ENCODE data around the gene ZBTB9. TPM values are rescaled to one million over a fixed set of nuclear protein-coding genes. Genes with fewer than 3 reads are reported as not detected.

Gene ZBTB9
- total RNA-seq, 1 experiment from 2014 or later: 16.9 TPM

- peaks cover 23% of the 10 kb centered on the region for H3K36me3 ChIP-seq (ENCODE audit: insufficient read depth, low read length, poor library complexity, severe bottlenecking)
- H3K4me3 ChIP-seq (ENCODE audit: low read depth, low read length, poor library complexity, severe bottlenecking): no peak overlapping the region
- H3K27ac ChIP-seq (ENCODE audit: low read depth, low read length, poor library complexity, severe bottlenecking): peak overlapping the region; percentile 13
- H3K9me3 ChIP-seq (ENCODE audit: low read depth, low read length, poor library complexity, severe bottlenecking): no peaks in the 10 kb centered on the region
- no peaks in the 10 kb centered on the region for H3K27me3 ChIP-seq (replicated peaks; ENCODE audit: insufficient read depth, low read depth, low read length, poor library complexity)
- POLR2A ChIA-PET (ENCODE audit: low non-redundant PET): interaction anchor here (0.6 kb wide), 1 partner anchor 11 kb away, joined by 3 read pairs; no protein-coding TSS in a partner anchor
- no peak for TF ChIP-seq EZH2 (IDR thresholded peaks at IDR 0.05; ENCODE audit: borderline replicate concordance, low read depth, low read length, poor library complexity, severe bottlenecking)
- no peak for TF ChIP-seq CTCF (conservative IDR thresholded peaks at IDR 0.05; ENCODE audit: low read depth, low read length)
- H3K4me1 ChIP-seq (ENCODE audit: insufficient read depth, low read length, poor library complexity, severe bottlenecking): peaks cover 15% of the 10 kb centered on the region
- CTCF ChIA-PET: no interaction called here
- no peak for DNase-seq (ENCODE audit: low spot score)
- intact Hi-C loops (cut with micrococcal nuclease; ENCODE audit: unreplicated experiment): no loop called here
- no TSS peak for BruUV-seq (replicated peaks)
These were observed 3.9 kb upstream of the ZBTB9 start for GRCh38 chr6:33450434-33450833.

GRCh38 chr6:33451606-33452005 lies 2.8 kb upstream of the ZBTB9 start:
- H3K27ac ChIP-seq (ENCODE audit: low read depth, low read length, poor library complexity, severe bottlenecking): no peak overlapping the region
- intact Hi-C loops (cut with micrococcal nuclease; ENCODE audit: unreplicated experiment): no loop called here
- POLR2A ChIA-PET (ENCODE audit: low non-redundant PET): no interaction called here
- H3K4me1 ChIP-seq (ENCODE audit: insufficient read depth, low read length, poor library complexity, severe bottlenecking): peaks cover 17% of the 10 kb centered on the region
- H3K4me3 ChIP-seq (ENCODE audit: low read depth, low read length, poor library complexity, severe bottlenecking): no peak overlapping the region
- no peak for DNase-seq (ENCODE audit: low spot score)
- no peaks in the 10 kb centered on the region for H3K27me3 ChIP-seq (replicated peaks; ENCODE audit: insufficient read depth, low read depth, low read length, poor library complexity)
- no TSS peak for BruUV-seq (replicated peaks)
- H3K36me3 ChIP-seq (ENCODE audit: insufficient read depth, low read length, poor library complexity, severe bottlenecking): peaks cover 29% of the 10 kb centered on the region
- TF ChIP-seq CTCF (conservative IDR thresholded peaks at IDR 0.05; ENCODE audit: low read depth, low read length): no peak
- no peak for TF ChIP-seq EZH2 (IDR thresholded peaks at IDR 0.05; ENCODE audit: borderline replicate concordance, low read depth, low read length, poor library complexity, severe bottlenecking)
- no peaks in the 10 kb centered on the region for H3K9me3 ChIP-seq (ENCODE audit: low read depth, low read length, poor library complexity, severe bottlenecking)
- CTCF ChIA-PET: no interaction called here

- Histone ChIP-seq H3K9me3 (ENCODE audit: low read depth, low read length, poor library complexity, severe bottlenecking) (no peaks in the 10 kb centered on the region), H3K27ac (ENCODE audit: low read depth, low read length, poor library complexity, severe bottlenecking) (no peak overlapping the region), H3K36me3 (ENCODE audit: insufficient read depth, low read length, poor library complexity, severe bottlenecking) (peaks cover 29% of the 10 kb centered on the region), H3K4me1 (ENCODE audit: insufficient read depth, low read length, poor library complexity, severe bottlenecking) (peaks cover 17% of the 10 kb centered on the region), H3K27me3 (replicated peaks; ENCODE audit: insufficient read depth, low read depth, low read length, poor library complexity) (no peaks in the 10 kb centered on the region), H3K4me3 (ENCODE audit: low read depth, low read length, poor library complexity, severe bottlenecking) (no peak overlapping the region)
- ChIA-PET POLR2A (ENCODE audit: low non-redundant PET) (no interaction called here), CTCF (no interaction called here)
- BruUV-seq (replicated peaks): no TSS peak
- TF ChIP-seq EZH2 (IDR thresholded peaks at IDR 0.05; ENCODE audit: borderline replicate concordance, low read depth, low read length, poor library complexity, severe bottlenecking): no peak
- TF ChIP-seq CTCF (conservative IDR thresholded peaks at IDR 0.05; ENCODE audit: low read depth, low read length): no peak
- no peak for DNase-seq (ENCODE audit: low spot score)
- intact Hi-C loops (cut with micrococcal nuclease; ENCODE audit: unreplicated experiment): no loop called here
These were observed 1.9 kb upstream of the ZBTB9 start for GRCh38 chr6:33452496-33452895.
